ENCODE measurements around the gene NPAS1.
"Not testable (repeated sequence)": the region's sequence is repeated elsewhere in the genome, so short reads cannot be mapped to it uniquely, and the experiment has no call there.

NPAS1 gene

GRCh38 chr19:47045867-47046470 is 26.3 kb downstream of the NPAS1 start:
- TF ChIP-seq CTCF (IDR thresholded peaks at IDR 0.05; ENCODE audit: insufficient read depth, low read depth, low read length, missing control alignments): no peak
- no peak overlapping the region for H3K4me3 ChIP-seq (ENCODE audit: low read depth, low read length)

GRCh38 chr19:47047272-47047762 is 27.7 kb downstream of the NPAS1 start:
- no peak for TF ChIP-seq CTCF (IDR thresholded peaks at IDR 0.05; ENCODE audit: insufficient read depth, low read depth, low read length, missing control alignments)
- no peak for DNase-seq (ENCODE audit: low read depth)
- peak overlapping the region; percentile 95 for H3K4me3 ChIP-seq (ENCODE audit: low read depth, low read length)

More at GRCh38 chr19:47045867-47046470, 26.3 kb downstream of the NPAS1 start:
- no peak for DNase-seq (ENCODE audit: low read depth)

- peak; percentile 90 for DNase-seq (ENCODE audit: low read depth)
- peak overlapping the region; percentile 95 for H3K4me3 ChIP-seq (ENCODE audit: low read depth, low read length)
- TF ChIP-seq CTCF (IDR thresholded peaks at IDR 0.05; ENCODE audit: insufficient read depth, low read depth, low read length, missing control alignments): no peak
Observed at GRCh38 chr19:47047763-47048405, 28.2 kb downstream of the NPAS1 start.

DNA sequence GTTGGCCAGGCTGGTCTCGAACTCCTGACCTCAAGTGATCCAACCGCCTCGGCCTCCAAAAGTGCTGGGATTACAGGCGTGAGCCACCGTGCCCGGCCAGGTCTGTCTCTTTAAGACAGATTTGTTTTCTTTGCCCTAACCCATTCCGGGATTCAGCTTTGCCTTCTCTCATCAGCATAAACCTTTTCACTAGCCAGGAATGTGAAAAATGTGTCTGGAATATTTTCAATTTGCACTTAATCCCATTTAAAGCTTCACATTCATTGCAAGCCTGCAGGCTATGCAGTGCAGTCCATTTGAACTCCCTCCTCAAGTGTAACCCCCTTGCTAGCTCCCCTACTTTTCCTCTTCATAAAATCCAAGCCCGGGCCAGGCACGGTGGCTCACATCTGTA is 29.7 kb downstream of the NPAS1 start:
- no peak overlapping the region; the same call in 1 of the 2 replicates for H3K4me3 ChIP-seq (ENCODE audit: low read depth, low read length)
- no peak for DNase-seq (ENCODE audit: low read depth)
- TF ChIP-seq CTCF (IDR thresholded peaks at IDR 0.05; ENCODE audit: insufficient read depth, low read depth, low read length, missing control alignments): no peak

- DNase-seq (ENCODE audit: low read depth); H3K4me3 ChIP-seq (ENCODE audit: low read depth, low read length): not testable (repeated sequence)
Observed at GRCh38 chr19:47050562-47050961, 30.9 kb downstream of the NPAS1 start.

- no peak overlapping the region for H3K4me3 ChIP-seq (ENCODE audit: low read depth, low read length)
- no peak for DNase-seq (ENCODE audit: low read depth)
- no peak for TF ChIP-seq CTCF (IDR thresholded peaks at IDR 0.05; ENCODE audit: insufficient read depth, low read depth, low read length, missing control alignments)
Observed at GRCh38 chr19:47056411-47056810, 36.8 kb downstream of the NPAS1 start.

DNA sequence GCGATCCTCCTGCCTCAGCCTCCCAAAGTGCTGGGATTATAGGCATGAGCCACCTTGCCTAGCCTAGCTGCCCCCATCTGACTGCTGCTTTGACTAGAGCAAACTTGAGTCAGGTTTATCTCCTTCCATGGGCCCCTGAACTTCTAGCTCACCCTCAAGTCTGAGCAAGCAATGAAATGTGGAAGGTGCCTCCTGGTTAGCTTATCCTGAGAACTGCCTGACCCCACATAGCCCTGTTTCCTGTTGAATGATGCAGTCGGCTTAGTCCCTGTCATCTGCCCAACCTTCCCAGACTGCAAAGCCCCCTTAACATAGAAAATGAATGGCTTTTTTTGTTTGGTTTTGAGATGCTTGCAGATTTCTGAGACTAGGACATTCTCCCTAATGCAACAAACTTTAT is 37.7 kb downstream of the NPAS1 start:
- TF ChIP-seq CTCF (IDR thresholded peaks at IDR 0.05; ENCODE audit: insufficient read depth, low read depth, low read length, missing control alignments): no peak
- no peak for DNase-seq (ENCODE audit: low read depth)
- H3K4me3 ChIP-seq (ENCODE audit: low read depth, low read length): no peak overlapping the region

All from GM12865 (cell line).